ENCODE results near the gene RAB36. TPM values are rescaled to one million over a fixed set of nuclear protein-coding genes. Genes with fewer than 3 reads are reported as not detected.

Gene RAB36
- total RNA-seq, 1 donor from 2014 or later = 0.26 TPM

DNA sequence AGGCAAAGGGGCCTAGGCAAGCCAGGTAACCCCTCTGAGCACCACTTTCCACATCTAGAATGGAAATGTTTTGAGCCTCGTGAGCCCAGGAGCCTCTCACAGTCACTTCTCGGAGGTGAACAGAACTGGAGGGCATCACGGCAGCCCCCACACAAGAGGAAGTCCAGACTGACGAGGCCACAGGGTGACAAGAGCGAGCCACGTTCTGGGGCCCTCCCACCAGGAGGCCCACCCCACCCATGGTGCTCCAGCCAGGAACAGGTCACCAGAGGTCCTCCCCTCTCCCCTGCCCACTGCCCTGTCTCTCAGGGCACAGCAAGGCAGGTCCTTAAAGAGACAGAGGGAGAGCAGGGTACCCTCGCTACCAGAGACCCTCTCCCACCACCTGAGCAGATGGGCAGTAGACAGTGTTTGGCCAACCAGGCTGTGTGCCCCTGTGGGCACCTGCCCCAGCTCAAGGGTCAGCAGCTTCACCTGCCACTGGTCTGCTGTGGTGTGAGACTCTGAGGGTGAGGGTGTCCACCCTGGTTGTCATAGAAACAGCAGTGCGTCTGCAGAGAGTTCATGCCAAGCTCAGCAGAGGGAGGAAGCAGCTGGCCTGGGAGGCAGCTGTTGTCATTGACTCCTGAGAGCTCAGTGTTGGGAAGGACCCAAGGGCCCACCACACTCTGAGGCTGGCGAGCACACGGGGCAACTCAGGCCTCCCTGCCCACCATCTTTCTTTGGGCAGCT is 34.9 kb upstream of the RAB36 start:
- no peaks in the 10 kb centered on the region for H3K27me3 ChIP-seq (ENCODE audit: control insufficient read depth, insufficient read depth, low read length)
- H3K4me3 ChIP-seq (ENCODE audit: low read depth, low read length) = no peak overlapping the region
- no peak for FAIRE-seq
- TF ChIP-seq, protein P1, sequence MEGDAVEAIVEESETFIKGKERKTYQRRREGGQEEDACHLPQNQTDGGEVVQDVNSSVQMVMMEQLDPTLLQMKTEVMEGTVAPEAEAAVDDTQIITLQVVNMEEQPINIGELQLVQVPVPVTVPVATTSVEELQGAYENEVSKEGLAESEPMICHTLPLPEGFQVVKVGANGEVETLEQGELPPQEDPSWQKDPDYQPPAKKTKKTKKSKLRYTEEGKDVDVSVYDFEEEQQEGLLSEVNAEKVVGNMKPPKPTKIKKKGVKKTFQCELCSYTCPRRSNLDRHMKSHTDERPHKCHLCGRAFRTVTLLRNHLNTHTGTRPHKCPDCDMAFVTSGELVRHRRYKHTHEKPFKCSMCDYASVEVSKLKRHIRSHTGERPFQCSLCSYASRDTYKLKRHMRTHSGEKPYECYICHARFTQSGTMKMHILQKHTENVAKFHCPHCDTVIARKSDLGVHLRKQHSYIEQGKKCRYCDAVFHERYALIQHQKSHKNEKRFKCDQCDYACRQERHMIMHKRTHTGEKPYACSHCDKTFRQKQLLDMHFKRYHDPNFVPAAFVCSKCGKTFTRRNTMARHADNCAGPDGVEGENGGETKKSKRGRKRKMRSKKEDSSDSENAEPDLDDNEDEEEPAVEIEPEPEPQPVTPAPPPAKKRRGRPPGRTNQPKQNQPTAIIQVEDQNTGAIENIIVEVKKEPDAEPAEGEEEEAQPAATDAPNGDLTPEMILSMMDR (IDR thresholded peaks at IDR 0.05; ENCODE audit: insufficient read depth, low read length, severe bottlenecking) = no peak
- H3K36me3 ChIP-seq (ENCODE audit: control insufficient read depth, insufficient read depth, low read length) = no peaks in the 10 kb centered on the region
- DNase-seq (ENCODE audit: low read depth) = no peak

DNA sequence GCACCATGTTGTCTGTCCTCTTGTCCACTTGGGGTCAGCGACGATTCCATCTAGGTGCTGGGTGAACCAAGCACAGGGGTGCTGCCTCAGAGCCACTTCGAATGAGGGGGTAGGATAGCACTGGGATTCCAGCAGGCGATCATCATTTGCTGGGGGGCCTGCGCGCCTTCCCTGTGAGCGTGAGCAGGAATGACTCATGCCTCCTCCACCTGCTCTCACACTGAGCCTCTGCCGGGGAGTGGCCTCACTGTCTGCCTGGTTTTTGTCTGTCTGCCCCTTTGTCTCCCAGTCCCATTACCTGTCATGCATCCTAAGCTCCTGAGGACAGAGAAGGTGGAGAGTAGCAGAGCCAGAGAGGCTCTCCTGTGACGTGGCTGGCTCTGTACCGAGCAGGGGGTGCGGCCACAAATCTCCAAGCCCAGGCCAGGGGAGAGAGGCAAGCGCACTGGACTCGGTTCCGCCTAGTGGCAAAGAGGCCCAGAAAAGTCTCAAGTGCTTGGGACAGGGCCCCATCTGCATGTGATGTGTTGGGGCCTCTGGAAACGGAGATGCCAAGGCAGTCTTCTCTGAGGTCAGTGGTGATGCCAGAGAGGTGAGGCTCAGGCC is 34.3 kb upstream of the RAB36 start:
- H3K4me3 ChIP-seq (ENCODE audit: low read depth, low read length) = no peak overlapping the region
- TF ChIP-seq, protein P1 (IDR thresholded peaks at IDR 0.05; ENCODE audit: insufficient read depth, low read length, severe bottlenecking) = no peak
- no peak for FAIRE-seq
- H3K27me3 ChIP-seq (ENCODE audit: control insufficient read depth, insufficient read depth, low read length) = no peaks in the 10 kb centered on the region
- no peak for DNase-seq (ENCODE audit: low read depth)
- H3K36me3 ChIP-seq (ENCODE audit: control insufficient read depth, insufficient read depth, low read length) = no peaks in the 10 kb centered on the region

DNA sequence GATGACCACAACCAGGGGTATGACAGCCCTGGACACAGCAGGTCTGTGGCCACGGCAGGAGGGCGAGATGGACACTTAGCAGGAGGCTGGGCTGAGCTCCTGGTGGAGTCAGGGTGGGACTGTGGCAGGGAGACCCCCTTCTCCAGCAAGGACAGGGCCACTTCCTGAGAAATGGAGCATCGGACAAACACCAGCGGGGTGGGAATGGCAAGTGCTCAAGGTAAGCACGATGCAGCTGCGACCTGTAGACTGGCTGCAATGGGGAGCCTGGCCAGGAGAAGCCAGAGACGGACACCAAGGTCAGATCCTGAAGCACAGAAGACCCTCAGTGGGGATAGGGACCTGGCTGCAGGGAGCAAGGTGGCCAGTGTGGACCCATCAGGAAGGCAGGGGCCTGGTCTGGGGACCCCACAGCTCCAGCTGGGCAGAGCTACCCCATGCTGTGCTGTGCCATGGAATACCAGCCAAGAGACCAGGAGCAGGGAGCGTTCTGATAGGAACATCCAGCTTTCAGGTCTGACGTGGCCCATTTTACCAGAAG is 32.7 kb upstream of the RAB36 start:
- H3K4me3 ChIP-seq (ENCODE audit: low read depth, low read length) = no peak overlapping the region
- TF ChIP-seq, protein P1 (IDR thresholded peaks at IDR 0.05; ENCODE audit: insufficient read depth, low read length, severe bottlenecking) = no peak
- FAIRE-seq = no peak
- no peaks in the 10 kb centered on the region for H3K36me3 ChIP-seq (ENCODE audit: control insufficient read depth, insufficient read depth, low read length)
- DNase-seq (ENCODE audit: low read depth) = no peak
- H3K27me3 ChIP-seq (ENCODE audit: control insufficient read depth, insufficient read depth, low read length) = no peaks in the 10 kb centered on the region

DNA sequence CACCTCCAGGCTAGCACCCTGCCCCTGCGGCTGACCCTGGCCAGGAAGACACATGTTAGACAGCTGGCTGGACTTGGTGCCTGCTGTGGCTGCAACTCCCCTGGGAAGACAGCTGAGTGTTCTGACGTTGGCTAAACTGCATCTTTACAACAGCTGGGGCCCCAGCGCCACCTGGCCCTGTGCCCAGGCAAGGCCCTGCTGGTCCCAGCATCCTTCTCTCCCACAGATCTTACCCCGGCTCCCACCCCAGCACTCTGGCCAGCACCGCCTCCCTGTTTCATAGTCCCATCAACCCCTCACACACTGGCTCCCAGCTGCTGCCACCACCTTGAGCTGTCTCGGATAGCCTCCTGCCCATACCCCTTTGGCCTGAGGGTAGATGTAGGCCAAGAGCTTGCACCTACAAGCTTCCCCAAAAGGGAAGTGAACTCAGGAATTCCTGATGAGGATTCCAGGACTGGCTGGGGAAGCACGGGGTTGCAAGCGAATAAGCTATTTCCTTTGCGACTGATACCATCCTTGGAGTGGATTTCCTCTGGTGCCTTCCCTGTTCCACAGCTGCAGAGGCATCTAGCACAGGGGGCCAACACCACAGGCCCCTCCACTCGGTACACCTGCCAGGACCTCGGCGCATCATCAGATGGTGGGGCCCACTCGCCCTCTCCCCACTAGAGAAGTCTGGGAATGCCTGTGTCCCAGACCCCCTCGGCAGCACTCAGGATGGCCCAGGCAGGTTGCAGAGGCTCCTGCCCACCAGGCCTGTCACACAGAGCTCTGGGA is 32.0 kb upstream of the RAB36 start:
- FAIRE-seq (no peak), DNase-seq (ENCODE audit: low read depth) (no peak)
- no peaks in the 10 kb centered on the region for H3K36me3 ChIP-seq (ENCODE audit: control insufficient read depth, insufficient read depth, low read length)
- no peak overlapping the region for H3K4me3 ChIP-seq (ENCODE audit: low read depth, low read length)
- TF ChIP-seq, protein P1 (IDR thresholded peaks at IDR 0.05; ENCODE audit: insufficient read depth, low read length, severe bottlenecking) = no peak
- no peaks in the 10 kb centered on the region for H3K27me3 ChIP-seq (ENCODE audit: control insufficient read depth, insufficient read depth, low read length)

- no peak overlapping the region for H3K4me3 ChIP-seq (ENCODE audit: low read depth, low read length)
- H3K27me3 ChIP-seq (ENCODE audit: control insufficient read depth, insufficient read depth, low read length) = no peaks in the 10 kb centered on the region
- TF ChIP-seq, protein P1 (IDR thresholded peaks at IDR 0.05; ENCODE audit: insufficient read depth, low read length, severe bottlenecking) = no peak
- no peaks in the 10 kb centered on the region for H3K36me3 ChIP-seq (ENCODE audit: control insufficient read depth, insufficient read depth, low read length)
- DNase-seq (ENCODE audit: low read depth) = no peak
- no peak for FAIRE-seq
Measured at GRCh38 chr22:23113847-23114720, 31.2 kb upstream of the RAB36 start.
